Adipocyte (in vitro differentiated cells): ENCODE results near the gene KIAA1328.

Source experiments
- DNase-seq: peaks from one replicate; pipeline ENCODE4 v3.0.0-alpha.2; 2015; ENCODE audit warnings: low read depth
- H3K27me3 ChIP-seq: replicated peaks from 2 replicates; pipeline ENCODE4 v1.7.0; 2013; ENCODE audit warnings: mild to moderate bottlenecking, low read length, moderate library complexity; ENCODE audit not compliant: control insufficient read depth, insufficient read depth
- H3K36me3 ChIP-seq: 2 replicates; pipeline ENCODE4 v1.7.0; 2013; ENCODE audit warnings: low read length, mild to moderate bottlenecking, moderate library complexity; ENCODE audit not compliant: control insufficient read depth, insufficient read depth, severe bottlenecking
- H3K4me1 ChIP-seq: 2 replicates; pipeline ENCODE4 v1.7.0; 2013; ENCODE audit warnings: mild to moderate bottlenecking, low read length, moderate library complexity; ENCODE audit not compliant: control insufficient read depth, insufficient read depth
- H3K4me3 ChIP-seq: 2 replicates; pipeline ENCODE4 v1.7.0; 2013; ENCODE audit warnings: mild to moderate bottlenecking, low read length, moderate library complexity
- H3K9ac ChIP-seq: 2 replicates; pipeline ENCODE4 v1.7.0; 2013; ENCODE audit warnings: mild to moderate bottlenecking, low read length, moderate library complexity
- H3K9me3 ChIP-seq: 2 replicates; pipeline ENCODE4 v1.7.0; 2013; ENCODE audit warnings: mild to moderate bottlenecking, low read length, moderate library complexity; ENCODE audit not compliant: control insufficient read depth

KIAA1328 gene

GRCh38 chr18:36828630-36829361 is at the start of gene KIAA1328, which contains the start of gene TPGS2:
Gene KIAA1328, plus strand, starts transcription at chr18:36829127. Its CDS starts 12 bp downstream, at chr18:36829139.
Gene TPGS2, minus strand, starts transcription at chr18:36829002. Its CDS starts 235 bp downstream, at chr18:36828767.
- Histone ChIP-seq H3K36me3 (no peaks in the 10 kb centered on the region), H3K9me3 (no peaks in the 10 kb centered on the region), H3K4me3 (peak within 1 kb of the TSS; percentile 93), H3K27me3 (no peaks in the 10 kb centered on the region), H3K9ac (peak within 1 kb of the TSS; percentile 86), H3K4me1 (peaks cover 13% of the 10 kb centered on the region)
- DNase-seq = peak; percentile 94

GRCh38 chr18:36780748-36781147 is 48.2 kb upstream of the KIAA1328 start:
- DNase-seq = no peak
- no peaks in the 10 kb centered on the region for H3K27me3 ChIP-seq
- no peaks in the 10 kb centered on the region for H3K4me1 ChIP-seq
- H3K9me3 ChIP-seq = no peaks in the 10 kb centered on the region
- H3K4me3 ChIP-seq = no peak overlapping the region
- H3K36me3 ChIP-seq = no peaks in the 10 kb centered on the region
- H3K9ac ChIP-seq = no peak overlapping the region

DNA sequence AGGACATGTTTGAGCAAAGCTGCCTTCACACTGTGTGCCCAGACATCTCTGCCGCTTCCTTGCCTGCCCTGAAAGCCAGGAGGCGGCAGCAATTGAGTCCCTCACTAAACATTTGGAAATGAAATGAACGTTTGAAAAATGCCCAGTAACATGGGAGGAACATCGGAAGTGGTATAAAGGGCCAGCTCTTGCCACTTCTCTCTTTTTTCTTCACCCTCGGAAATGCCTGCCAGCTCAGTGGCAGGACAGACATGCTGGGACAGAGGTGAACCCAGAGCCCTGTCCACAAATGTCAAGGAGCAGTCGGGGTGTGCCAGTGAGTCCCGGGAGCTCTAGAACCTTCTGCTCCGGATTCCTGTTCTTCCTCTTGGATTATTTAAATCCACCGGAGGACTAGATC is 46.2 kb upstream of the KIAA1328 start:
- peaks cover 14% of the 10 kb centered on the region for H3K4me1 ChIP-seq
- H3K9ac ChIP-seq = no peak overlapping the region
- H3K9me3 ChIP-seq = no peaks in the 10 kb centered on the region
- no peak overlapping the region for H3K4me3 ChIP-seq
- no peaks in the 10 kb centered on the region for H3K36me3 ChIP-seq
- H3K27me3 ChIP-seq = no peaks in the 10 kb centered on the region
- DNase-seq = no peak

DNA sequence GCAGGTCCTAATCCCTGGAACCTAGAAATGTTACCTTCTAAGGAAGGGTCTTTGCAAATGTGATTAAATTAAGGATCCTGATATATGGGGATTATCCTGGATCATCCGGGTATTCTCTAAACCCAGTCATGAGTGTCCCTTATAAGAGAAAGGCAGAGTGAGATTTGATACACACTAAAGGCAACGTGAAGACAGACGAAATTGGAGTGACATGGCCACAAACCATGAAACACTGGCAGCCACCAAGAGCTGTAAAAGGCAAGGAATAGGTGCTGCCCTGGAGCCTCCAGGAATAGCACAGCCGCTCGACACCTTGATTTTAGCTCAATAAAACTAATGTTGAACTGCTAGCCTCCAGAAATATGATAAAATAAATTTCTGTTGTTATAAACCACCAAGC is 45.1 kb upstream of the KIAA1328 start:
- Histone ChIP-seq H3K27me3 (no peaks in the 10 kb centered on the region), H3K9me3 (no peaks in the 10 kb centered on the region), H3K36me3 (no peaks in the 10 kb centered on the region), H3K4me1 (peaks cover 14% of the 10 kb centered on the region), H3K9ac (no peak overlapping the region), H3K4me3 (no peak overlapping the region)
- no peak for DNase-seq

DNA sequence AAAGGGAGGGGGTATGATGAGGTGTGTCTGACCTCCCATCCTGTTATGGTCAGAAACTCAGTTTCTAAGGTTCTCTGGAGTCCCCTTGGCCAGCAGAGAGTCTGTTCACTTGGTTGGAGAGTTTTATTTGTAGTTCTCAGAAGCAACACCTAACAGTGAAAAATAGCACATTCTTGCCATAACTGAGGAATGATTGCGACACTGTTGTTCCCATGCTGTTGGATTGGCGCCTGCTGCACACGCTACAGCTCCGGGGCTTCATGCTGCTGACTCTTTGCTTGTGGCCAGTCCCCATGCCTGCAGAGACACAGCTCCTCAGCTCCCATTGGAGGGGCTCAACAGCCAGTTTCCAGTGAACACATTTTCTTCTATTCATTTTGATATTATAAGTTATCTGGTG is 42.2 kb upstream of the KIAA1328 start:
- H3K4me3 ChIP-seq = peak overlapping the region; percentile 29
- H3K4me1 ChIP-seq = peaks cover 14% of the 10 kb centered on the region
- no peaks in the 10 kb centered on the region for H3K9me3 ChIP-seq
- peak; percentile 80 for DNase-seq
- H3K36me3 ChIP-seq = peaks cover 7% of the 10 kb centered on the region
- H3K9ac ChIP-seq = no peak overlapping the region
- no peaks in the 10 kb centered on the region for H3K27me3 ChIP-seq

GRCh38 chr18:36792634-36793283 is 36.2 kb upstream of the KIAA1328 start:
- Histone ChIP-seq H3K4me3 (no peak overlapping the region), H3K9ac (no peak overlapping the region), H3K36me3 (peaks cover 35% of the 10 kb centered on the region), H3K27me3 (no peaks in the 10 kb centered on the region), H3K4me1 (no peaks in the 10 kb centered on the region), H3K9me3 (no peaks in the 10 kb centered on the region)
- DNase-seq = no peak

DNA sequence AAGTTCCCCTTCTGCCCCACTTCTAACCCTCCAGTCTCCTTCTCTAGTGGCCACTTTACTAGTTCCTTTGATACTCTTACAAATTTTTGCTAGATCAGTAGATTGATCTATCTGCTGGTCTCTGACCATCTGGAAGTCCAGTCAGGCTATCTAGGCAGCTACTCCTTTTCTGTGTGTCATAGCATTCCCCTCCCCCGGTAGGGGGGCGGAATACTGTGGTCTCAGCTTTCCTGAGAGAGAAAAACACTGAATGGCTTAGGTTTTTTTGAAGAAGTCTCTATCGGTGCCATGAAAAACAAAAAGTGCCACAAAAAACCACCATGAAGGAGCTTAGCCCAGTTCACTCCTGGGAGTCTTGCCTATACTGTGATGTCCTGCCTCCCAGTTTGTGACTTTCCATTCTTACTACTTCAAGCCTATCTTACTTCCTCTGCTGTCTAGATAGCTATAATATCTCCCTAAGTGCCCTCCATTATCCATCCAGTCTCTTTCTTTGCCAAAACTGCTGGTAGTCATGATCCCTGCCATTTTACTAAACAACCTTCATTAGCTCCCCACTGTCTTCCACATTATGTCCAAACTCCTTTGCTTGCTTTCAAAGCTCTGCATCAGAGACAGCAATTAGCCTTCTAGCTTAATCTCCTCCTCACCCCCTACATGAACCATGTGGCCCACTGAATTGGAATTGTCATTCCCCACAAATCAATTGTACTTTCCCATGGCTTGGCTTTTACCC is 30.0 kb upstream of the KIAA1328 start:
- Histone ChIP-seq H3K4me1 (no peaks in the 10 kb centered on the region), H3K9me3 (no peaks in the 10 kb centered on the region), H3K4me3 (no peak overlapping the region), H3K36me3 (peaks cover 72% of the 10 kb centered on the region), H3K9ac (no peak overlapping the region), H3K27me3 (no peaks in the 10 kb centered on the region)
- DNase-seq = no peak

- peaks cover 60% of the 10 kb centered on the region for H3K36me3 ChIP-seq
- no peak for DNase-seq
- no peak overlapping the region for H3K4me3 ChIP-seq
Observed at GRCh38 chr18:36805105-36805504, 23.8 kb upstream of the KIAA1328 start.

DNA sequence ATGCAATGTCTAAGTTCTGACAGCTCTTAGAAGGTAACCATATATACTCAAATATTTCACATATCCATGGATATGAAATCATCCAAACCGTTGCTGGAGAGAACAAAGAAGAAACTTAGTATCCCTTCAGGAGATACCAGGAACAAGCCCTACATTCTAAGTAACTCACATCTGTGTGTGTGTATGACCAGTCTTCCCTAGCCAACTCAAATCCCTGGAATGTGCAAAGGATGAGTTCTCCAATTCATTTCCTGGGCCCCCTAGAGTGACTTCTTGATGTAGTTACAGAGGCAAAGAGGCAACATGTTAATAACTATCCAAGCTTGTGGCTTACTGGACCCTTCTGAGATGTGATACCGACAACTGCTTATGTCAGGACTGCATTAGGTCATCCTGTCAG is 20.2 kb upstream of the KIAA1328 start:
- H3K27me3 ChIP-seq = no peaks in the 10 kb centered on the region

More at GRCh38 chr18:36805105-36805504, 23.8 kb upstream of the KIAA1328 start:
- H3K27me3 ChIP-seq = no peaks in the 10 kb centered on the region
- no peak overlapping the region for H3K9ac ChIP-seq
- H3K9me3 ChIP-seq = no peaks in the 10 kb centered on the region
- H3K4me1 ChIP-seq = peaks cover 10% of the 10 kb centered on the region

DNA sequence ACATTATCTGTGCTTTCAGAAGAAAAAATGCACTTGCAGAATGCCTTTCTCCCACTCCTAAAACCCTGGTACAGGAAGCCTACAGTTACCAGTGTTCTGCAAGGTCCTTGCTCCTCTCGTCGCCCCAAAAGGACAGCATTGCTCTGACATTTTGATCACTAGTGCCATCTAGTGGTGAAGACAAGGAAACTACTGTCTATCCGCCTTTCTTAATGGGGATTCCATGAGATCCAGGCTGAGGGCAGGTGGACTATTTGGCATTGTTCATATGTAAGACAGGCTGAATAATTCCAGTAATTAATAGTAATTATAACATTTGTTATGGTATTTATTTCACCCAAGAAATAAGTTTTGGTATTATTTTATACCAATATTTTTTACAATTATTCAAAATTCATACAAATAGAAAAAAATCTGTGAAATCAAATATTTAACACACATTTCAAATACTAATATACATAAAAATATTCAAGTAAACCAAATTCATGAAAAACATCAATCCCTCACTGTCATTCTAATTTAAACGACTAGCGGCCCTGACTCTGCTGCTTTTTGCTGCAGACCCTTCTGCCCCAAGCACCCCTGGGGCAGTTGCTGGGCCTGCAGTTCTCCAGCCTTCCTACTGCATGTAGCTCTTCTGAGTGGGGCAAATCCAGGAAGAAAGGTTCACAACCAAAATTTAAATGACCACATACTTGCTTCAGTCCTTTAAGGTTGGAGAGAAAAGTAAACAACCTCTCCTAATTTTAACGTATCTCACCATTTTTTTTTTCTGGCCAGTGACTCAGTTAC is 19.1 kb upstream of the KIAA1328 start:
- Histone ChIP-seq H3K36me3 (peaks cover 24% of the 10 kb centered on the region), H3K4me1 (peaks cover 48% of the 10 kb centered on the region), H3K4me3 (no peak overlapping the region), H3K9me3 (no peaks in the 10 kb centered on the region), H3K27me3 (no peaks in the 10 kb centered on the region), H3K9ac (no peak overlapping the region)
- DNase-seq = peak; percentile 92

More for the DNA sequence above, 20.2 kb upstream of the KIAA1328 start:
- H3K9ac ChIP-seq = no peak overlapping the region
- peaks cover 35% of the 10 kb centered on the region for H3K36me3 ChIP-seq
- H3K4me3 ChIP-seq = no peak overlapping the region
- H3K4me1 ChIP-seq = peaks cover 46% of the 10 kb centered on the region
- DNase-seq = peak; percentile 30
- no peaks in the 10 kb centered on the region for H3K9me3 ChIP-seq
